Esophagus muscularis mucosa (tissue), 3 donors: ENCODE measurements around the gene POLR2B.

ENCODE experiments used
- CTCF ChIP-seq, 3 experiments: fragments of 200-600 bp in 2 of 3; fragments of 450-650 bp in 1 of 3; sonication (generic) in 2 of 3; IDR thresholded peaks; one replicate each; pipeline ENCODE4 v1.5.1; 2017 to 2019; ENCODE audit warnings: antibody characterized with exemption in 3 of 3, mild to moderate bottlenecking in 2 of 3, moderate library complexity in 1 of 3
- EP300 ChIP-seq: sonication (generic); formaldehyde crosslinking; IDR thresholded peaks from one replicate; pipeline ENCODE4 v1.6.1; 2017; ENCODE audit warnings: antibody characterized with exemption

GRCh38 chr4:57044279-57044678 lies 65.6 kb downstream of the POLR2B start:
- no peak for TF ChIP-seq EP300
- TF ChIP-seq CTCF (IDR thresholded peaks at IDR 0.05) = no peak
